Measurements from ENCODE around the gene RNF40. TPM values are rescaled to one million over a fixed set of nuclear protein-coding genes. Genes with fewer than 3 reads are reported as not detected.

Gene RNF40
- total RNA-seq, 1 donor from 2014 or later: 29.4 TPM

DNA sequence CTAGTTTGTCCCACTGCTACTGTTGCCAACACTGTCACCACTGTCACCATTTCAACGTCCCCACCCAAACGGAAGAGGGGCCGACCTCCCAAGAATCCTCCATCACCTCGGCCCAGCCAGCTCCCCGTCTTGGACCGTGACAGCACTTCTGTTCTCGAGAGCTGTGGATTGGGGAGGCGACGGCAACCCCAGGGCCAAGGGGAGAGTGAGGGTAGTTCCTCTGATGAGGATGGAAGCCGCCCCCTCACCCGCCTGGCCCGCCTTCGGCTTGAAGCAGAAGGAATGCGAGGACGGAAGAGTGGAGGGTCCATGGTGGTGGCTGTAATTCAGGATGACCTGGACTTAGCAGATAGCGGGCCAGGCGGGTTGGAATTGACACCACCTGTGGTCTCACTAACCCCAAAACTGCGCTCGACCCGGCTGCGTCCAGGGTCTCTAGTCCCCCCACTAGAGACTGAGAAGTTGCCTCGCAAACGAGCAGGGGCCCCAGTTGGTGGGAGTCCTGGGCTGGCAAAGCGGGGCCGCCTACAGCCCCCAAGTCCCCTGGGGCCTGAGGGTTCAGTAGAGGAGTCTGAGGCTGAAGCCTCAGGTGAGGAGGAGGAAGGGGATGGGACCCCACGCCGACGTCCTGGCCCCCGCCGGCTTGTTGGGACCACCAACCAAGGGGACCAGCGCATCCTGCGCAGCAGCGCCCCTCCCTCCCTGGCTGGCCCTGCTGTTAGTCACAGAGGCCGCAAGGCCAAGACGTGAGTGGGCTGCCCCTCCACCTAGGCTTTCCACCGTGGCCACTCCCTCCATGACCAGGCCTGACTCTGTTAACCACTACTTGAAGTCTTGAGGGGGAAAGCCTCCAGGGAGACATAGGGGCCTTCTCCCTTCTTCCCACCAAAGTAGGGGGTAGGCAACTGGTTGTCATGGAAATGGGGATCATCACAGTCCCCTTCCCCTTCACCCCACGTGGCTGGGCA lies 22.9 kb upstream of the RNF40 start:
- ATAC-seq (ENCODE audit: poor library complexity): no peak
- no peak for DNase-seq
- intact Hi-C loops (cut with DNase I): no loop called here

DNA sequence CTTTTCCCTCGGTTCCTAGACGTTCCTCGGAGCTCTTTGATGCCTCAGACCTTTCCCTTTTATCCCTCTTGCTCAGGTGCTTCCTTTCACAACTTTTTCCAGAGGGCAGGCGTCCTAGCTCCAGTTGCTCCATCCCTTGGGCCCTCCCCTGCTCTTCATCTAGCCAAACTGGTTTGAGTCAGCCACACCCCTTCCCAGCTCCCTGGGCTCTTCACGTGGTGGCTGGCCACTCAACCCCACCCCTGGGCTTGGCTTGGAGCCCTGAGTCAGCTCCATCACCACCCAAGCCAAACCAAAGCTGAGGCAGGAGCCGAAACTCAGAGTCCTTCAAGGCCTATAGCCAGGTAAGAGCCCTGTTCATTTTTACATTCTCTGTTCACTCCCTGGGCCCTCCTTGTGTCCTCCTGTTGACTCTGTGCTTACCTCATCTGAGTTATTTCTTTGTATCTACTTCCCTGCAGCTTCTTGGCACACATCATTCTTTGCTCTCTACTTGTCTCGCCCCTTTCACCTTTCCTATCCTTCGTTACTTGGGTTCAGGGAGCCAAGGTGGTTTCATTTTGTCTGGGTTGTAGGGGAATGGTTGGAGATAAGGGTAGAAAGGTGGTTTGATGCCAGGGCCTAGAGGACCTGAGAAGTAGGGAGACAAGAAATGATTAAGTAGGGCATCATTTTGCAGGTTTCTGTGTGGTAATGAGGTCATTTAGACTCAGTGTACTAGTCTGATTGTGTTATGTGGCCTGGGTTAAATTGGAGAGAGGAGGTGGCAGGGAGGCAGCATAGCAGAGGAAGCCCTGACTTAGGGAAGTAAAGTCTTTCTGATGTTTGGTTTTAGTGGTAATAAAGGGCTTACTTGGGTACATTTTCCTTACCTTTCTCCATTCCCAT lies 21.5 kb upstream of the RNF40 start:
- DNase-seq (peak; percentile 88), ATAC-seq (ENCODE audit: poor library complexity) (peak; percentile 78)
- intact Hi-C loops (cut with DNase I): no loop called here

DNA sequence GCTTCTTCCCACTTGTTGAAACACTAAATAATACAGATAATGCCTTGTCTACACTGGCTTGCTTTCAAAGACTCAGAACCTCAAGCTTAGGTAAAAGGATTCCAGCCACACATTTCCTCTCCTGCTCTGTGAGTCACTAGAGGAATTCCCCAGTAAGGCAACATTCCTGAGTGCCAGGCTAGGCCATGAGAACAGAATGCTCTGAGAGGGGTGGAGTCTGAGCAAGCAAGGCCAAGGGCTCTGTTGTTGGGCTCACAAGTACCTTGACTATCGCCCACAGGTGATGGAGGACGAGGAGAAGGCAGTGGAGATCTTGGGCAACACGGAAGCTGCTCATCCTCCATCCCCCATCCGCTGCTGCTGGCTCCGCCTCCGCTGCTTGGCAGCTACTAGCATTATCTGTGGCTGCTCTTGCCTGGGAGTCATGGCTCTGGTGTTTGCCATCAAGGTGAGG lies 20.6 kb upstream of the RNF40 start:
- DNase-seq (no peak), ATAC-seq (ENCODE audit: poor library complexity) (no peak)
- intact Hi-C loops (cut with DNase I): no loop called here

DNA sequence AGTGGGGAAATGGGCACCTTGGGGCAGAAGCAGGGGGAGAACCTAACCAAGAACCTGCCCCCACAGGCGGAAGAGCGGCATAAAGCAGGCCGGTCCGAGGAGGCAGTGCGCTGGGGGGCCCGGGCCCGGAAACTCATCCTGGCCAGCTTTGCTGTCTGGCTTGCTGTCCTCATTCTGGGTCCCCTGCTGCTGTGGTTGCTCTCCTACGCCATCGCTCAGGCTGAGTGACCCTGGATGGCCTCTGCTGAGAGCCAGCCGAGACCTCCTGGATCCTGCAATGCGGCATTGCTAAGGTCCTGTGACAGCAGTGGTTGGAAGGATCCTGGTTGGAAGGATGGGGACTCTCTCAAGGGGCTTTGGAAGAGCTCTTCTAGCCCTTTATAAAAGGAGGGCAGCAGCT lies 18.4 kb upstream of the RNF40 start:
- intact Hi-C loops (cut with DNase I): no loop called here
- ATAC-seq (ENCODE audit: poor library complexity) (peak; percentile 18), DNase-seq (peak; percentile 72)

DNA sequence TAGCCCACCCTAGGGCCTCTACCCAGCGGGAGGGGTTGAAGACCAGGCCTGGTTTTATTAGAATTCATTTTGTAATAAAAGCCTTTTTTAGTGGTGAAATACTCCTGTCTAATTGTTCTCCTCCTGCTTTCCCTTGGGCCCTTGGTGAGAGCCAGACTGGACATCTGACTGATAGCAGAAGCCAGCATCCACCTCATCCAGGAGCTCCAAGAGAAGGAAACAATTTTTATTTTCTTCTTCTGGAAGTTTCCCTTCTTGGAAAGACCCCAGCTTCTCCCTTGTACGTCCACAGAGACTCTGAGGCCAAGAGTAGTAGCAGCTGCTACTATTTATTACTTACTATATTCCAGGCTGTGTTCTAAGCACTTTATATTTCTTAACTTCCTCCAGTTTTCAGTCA lies 17.9 kb upstream of the RNF40 start:
- ATAC-seq (ENCODE audit: poor library complexity): peak; percentile 8
- no peak for DNase-seq
- intact Hi-C loops (cut with DNase I): no loop called here

DNA sequence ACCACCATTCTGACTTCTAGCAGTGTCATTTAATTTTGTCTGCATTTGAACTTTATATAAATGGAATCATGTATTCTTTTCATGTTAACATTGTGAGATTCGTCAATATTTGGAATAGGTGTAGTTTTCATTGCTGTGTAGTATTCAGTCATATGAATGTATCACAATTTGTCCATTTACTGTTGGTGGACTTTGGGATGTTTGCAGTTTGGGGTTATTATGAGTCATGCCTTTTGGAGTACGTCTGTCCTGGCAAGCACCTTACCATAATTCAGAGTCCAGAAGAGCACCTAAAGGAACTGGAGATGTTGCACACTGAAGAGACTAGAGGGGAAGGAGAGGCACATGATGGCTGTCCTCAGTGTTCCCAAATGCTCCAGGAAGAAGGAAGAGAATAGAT lies 17.0 kb upstream of the RNF40 start:
- DNase-seq: no peak
- intact Hi-C loops (cut with DNase I): no loop called here
- ATAC-seq (ENCODE audit: poor library complexity): no peak

DNA sequence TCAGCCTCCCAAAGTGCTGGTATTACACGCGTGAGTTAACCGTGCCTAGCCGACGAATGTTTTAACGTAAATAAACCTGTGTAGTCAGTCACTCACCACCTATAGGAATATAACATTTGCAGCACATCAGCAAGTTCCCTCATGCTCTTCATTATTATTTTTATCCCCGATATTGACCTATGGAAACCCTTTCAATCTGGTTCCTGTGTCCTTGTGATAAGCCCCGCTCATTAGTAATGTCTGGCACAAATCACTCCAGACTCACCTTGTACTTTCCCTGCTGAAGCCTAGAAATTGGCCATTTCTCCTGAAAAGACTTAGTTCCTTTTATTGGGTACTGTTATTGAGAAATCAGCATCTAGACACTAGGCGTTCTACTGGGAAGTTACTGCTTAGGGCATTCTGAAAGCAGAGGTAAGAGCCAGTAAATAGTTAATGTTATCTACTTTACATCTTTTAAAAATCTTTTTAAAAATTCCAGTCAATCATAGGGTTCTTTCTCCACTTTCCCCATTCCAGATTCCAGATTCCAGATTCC lies 15.4 kb upstream of the RNF40 start:
- intact Hi-C loops (cut with DNase I): no loop called here
- no peak for DNase-seq
- ATAC-seq (ENCODE audit: poor library complexity): no peak

DNA sequence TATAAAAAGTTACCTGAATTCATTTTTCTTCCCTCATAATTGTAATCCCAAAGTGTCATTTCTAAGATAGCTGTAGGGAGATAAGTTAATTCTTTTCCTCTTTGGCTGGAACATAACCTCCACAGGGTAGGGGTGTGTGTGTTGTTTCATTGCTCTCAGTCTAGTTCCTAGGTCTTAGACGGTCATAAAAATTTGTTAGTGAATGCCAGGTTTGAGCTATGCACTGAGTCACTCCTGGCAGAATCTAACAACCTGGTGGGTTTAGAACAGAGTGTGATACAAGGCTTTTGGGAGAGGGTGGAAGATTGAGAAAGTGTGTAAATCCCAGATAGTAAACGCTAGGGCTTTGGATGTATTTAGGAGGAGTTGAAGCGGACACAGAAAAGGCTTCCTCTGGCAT lies 14.8 kb upstream of the RNF40 start:
- DNase-seq: no peak
- intact Hi-C loops (cut with DNase I): no loop called here
- no peak for ATAC-seq (ENCODE audit: poor library complexity)

DNA sequence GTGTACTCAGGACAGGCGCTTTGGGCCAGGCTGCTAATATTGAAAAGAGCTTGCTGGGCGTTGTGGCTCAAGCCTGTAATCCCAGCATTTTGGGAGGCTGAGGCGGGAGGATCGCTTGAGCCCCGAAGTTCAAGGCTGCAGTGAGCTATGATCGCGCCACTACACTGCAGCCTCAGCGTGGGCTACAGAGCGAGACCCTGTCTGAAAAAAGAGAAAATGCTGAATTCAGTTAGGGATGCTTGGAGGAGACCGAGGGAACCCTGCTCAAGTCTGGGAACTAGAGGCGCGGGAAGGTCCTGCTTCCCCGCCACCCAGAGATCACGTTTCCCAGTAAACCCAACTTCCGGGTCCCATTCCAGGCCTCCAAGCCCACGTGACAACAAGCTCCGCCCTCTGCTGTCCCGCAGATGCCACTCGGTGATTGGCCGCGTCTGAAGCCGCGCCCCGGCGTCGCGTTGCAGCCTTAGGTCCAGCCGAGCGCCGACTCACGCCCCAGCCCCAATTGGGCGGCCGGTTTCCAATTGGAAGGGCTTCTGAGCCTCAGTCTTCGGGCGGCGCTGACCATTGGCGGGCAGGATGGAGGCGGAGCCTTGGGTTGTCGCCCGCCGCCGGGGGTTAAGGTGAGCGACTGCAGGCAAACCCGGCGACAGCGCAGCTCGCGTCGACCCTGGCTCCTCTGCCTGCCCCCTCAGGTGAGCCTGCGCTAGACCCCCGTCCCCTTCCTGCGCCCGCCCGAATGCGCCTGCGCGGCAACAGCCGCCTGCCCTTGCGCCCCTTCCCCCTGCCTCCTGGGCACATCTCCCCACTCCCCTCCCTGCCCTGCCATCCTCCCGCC lies 14.1 kb upstream of the RNF40 start, which contains the start of gene PHKG2:
PHKG2 (plus strand) TSS at position 627 of the 835 bp plus-strand sequence. CDS start 396 bp downstream, outside the sequence.
- intact Hi-C loops (cut with DNase I): no loop called here
- ATAC-seq (ENCODE audit: poor library complexity): peak; percentile 97
- DNase-seq: peak; percentile 100

DNA sequence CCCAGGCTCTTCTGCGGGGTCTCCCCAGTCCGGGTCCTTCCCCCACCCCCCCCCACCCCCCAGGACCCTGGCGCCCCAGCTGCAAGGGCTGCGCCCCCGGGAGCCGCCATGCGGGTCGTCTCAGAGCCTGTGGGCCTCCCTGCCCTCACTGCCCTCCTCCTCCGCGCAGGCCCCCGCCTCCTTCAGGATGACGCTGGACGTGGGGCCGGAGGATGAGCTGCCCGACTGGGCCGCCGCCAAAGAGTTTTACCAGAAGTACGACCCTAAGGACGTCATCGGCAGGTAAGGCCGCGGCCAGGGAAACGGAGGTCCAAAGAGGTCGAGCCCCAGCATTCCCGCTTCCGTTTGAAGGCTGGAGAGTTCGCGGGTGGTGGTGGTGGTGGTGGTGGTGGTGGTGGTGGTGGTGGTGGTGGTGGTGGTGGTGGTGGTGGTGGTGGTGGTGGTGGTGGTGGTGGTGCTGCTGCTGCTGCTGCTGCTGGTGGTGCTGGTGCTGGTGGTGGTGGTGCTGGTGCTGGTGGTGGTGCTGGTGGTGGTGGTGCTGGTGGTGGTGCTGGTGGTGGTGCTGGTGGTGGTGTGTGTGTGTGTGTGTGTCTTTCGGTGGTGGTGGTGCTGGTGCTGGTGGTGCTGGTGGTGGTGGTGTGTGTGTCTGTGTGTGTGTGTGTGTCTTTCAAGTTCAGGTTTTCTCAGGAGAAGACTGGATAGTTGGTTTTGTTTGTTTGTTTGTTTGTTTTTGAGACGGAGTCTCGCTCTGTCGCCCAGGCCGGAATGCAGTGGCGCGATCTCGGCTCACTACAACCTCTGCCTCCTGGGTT lies 13.3 kb upstream of the RNF40 start:
- intact Hi-C loops (cut with DNase I): no loop called here
- DNase-seq (peak; percentile 68), ATAC-seq (ENCODE audit: poor library complexity) (peak; percentile 36)

DNA sequence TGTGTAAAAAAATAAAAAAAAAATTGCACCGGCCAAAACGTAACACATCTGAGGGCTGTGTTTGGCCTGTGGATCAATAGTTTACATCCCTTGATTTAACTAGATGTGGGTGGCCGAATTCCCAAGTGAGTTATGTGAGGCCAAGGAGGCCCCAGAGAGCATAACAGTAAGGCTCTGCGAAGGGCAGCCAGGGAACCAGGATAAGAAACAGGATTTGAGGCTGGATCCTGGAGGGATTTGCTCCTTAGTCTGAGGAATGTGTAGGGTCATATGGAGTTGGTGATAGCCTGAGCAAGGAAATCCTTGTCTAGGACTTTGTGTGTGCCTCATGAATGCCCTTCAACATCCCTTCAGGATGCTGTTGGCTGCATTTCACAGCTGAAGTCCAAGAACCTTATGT lies 11.9 kb upstream of the RNF40 start:
- intact Hi-C loops (cut with DNase I): no loop called here
- no peak for DNase-seq
- ATAC-seq (ENCODE audit: poor library complexity): no peak

DNA sequence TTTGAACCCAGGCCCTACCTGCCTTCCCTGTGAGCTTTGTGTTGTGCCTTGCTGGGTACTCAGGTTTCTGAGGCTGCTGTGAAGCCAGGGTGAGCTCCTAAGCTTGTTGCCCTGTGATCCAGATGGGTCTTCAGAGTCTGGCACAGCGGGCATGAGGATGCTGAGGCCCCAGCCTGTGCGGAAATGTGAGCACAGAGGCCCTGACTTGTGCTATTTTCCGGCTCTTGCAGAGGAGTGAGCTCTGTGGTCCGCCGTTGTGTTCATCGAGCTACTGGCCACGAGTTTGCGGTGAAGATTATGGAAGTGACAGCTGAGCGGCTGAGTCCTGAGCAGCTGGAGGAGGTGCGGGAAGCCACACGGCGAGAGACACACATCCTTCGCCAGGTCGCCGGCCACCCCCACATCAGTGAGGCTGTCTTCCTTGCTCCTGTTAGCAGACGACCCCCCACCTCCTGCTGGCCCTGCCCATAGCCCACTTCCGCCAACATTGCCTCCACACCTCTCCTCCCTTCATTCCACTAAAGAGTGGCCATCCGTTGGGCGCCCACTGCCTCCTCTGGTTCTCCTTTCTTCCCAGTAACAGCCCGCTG lies 11.2 kb upstream of the RNF40 start:
- ATAC-seq (ENCODE audit: poor library complexity) (no peak), DNase-seq (no peak)
- intact Hi-C loops (cut with DNase I): no loop called here

DNA sequence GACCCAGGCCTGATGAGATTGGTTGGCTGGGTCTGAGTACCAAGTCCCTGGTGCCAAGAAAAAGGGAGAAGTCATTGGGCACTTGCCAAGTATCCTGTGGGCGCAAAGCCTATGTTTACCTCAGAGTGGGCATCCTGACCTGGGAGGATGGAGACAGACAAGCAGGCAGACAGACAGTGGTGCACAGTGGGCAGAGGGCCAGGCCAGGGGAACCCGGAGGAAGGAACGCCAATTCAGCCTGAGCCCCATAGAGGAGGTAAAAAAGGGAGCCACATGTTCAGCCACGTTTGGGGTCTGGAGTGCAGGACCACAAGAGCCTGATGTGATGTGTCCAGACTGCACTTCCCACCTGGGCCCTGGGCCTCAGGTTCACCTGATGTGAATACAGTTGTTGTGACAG lies 8.5 kb upstream of the RNF40 start:
- DNase-seq (no peak), ATAC-seq (ENCODE audit: poor library complexity) (no peak)
- intact Hi-C loops (cut with DNase I): no loop called here

DNA sequence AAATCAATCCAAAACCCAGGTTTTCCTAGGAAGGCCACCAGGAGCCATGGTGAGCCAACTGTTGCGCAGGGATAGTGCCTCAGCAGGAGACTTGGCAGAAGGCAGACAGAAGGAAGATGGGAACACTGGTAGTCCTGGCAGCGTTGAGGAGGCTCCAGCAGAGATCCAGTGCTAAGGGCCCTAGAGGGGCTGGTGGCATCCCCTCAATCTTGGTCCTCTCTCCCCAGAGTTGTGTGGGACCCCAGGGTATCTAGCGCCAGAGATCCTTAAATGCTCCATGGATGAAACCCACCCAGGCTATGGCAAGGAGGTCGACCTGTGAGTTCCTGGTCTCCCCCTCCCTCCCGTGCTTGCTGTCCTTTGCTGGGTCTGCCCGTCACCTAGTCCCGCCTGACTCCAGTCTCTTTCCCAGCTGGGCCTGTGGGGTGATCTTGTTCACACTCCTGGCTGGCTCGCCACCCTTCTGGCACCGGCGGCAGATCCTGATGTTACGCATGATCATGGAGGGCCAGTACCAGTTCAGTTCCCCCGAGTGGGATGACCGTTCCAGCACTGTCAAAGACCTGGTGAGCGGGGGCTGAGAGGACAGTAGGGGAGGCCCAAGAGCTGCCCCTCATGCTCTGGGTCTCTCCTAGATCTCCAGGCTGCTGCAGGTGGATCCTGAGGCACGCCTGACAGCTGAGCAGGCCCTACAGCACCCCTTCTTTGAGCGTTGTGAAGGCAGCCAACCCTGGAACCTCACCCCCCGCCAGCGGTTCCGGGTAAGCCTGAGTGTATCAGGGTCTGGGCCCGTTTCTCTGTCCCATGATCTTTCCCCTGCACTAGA lies 6.0 kb upstream of the RNF40 start:
- ATAC-seq (ENCODE audit: poor library complexity): no peak
- intact Hi-C loops (cut with DNase I): no loop called here
- DNase-seq: no peak

DNA sequence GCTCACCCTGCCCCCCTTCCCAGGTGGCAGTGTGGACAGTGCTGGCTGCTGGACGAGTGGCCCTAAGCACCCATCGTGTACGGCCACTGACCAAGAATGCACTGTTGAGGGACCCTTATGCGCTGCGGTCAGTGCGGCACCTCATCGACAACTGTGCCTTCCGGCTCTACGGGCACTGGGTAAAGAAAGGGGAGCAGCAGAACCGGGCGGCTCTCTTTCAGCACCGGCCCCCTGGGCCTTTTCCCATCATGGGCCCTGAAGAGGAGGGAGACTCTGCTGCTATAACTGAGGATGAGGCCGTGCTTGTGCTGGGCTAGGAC lies 5.4 kb upstream of the RNF40 start:
- DNase-seq (no peak), ATAC-seq (ENCODE audit: poor library complexity) (no peak)
- intact Hi-C loops (cut with DNase I): no loop called here

DNA sequence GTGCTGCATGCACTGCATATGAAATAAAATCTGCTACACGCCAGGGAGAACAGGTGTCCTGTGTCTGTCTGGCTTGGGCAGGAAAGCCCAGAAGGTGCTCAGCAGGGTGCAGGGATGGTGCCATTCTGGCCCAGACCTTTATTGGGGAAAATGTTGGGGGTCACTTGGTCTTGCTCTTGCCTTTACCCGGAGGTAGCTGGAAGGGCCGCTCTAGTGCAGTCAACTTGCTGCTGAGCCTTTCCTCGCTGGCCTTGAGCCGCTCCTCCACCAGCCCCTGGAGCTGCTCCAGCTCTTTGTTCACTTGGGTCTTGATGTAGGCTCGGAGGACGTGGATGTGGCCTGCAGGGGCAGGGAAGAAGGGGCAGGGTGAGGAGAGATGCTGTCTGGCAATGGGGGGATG lies 4.8 kb upstream of the RNF40 start:
- ATAC-seq (ENCODE audit: poor library complexity) (no peak), DNase-seq (no peak)
- intact Hi-C loops (cut with DNase I): no loop called here
